Activated naive CD4-positive, alpha-beta T cell treated with anti-CD3 and anti-CD28 coated beads, Interleukin-2, amount 10 ng/mL, durations not matched to agents 7 days and 5 days (primary cell): ENCODE data around the gene CTNND2.
"Not testable (repeated sequence)": the region's sequence is repeated elsewhere in the genome, so short reads cannot be mapped to it uniquely, and the experiment has no call there.

Experiments
- CTCF ChIA-PET: fragments of 350-600 bp; sonication (Branson Sonifier 250); formaldehyde crosslinking; loops from one replicate; lab custom pipeline; 2021; ENCODE audit warnings: antibody characterized with exemption; lab: Charles Lee
- DNase-seq: peaks from one replicate; pipeline ENCODE4 v3.0.0-alpha.2; 2020
- H3K27ac Mint-ChIP-seq: one replicate; pipeline ENCODE4 v1.8.0; 2021; ENCODE audit warnings: mild to moderate bottlenecking, moderate library complexity, mixed read lengths
- H3K27me3 Mint-ChIP-seq: one replicate; pipeline ENCODE4 v1.8.0; 2021; ENCODE audit warnings: mild to moderate bottlenecking, mixed read lengths
- H3K36me3 Mint-ChIP-seq: one replicate; pipeline ENCODE4 v1.8.0; 2021; ENCODE audit warnings: mixed read lengths
- H3K4me1 Mint-ChIP-seq: one replicate; pipeline ENCODE4 v1.8.0; 2021; ENCODE audit warnings: mixed read lengths
- H3K4me3 Mint-ChIP-seq: one replicate; pipeline ENCODE4 v1.8.0; 2021; ENCODE audit warnings: mild to moderate bottlenecking, moderate library complexity, mixed read lengths
- H3K9me3 Mint-ChIP-seq: one replicate; pipeline ENCODE4 v1.8.0; 2021; ENCODE audit warnings: mixed read lengths

CTNND2 gene

DNA sequence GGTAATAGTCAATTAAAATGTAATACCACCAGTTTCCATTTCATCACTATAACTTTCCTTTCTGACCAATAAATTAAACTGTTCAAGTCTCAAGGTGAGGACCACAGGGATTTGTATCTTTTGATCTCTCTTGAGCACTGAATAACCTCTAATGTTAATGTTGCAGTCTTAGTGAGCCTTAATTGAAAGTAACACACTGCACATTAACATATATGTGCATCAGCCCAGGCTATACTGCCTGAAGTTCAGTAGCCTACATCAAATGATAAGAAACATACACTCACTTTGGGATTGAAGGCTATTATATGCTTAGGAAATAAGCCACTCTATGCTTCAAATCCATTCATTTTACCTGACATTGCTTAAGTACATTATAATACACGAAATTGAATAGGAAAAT, 832.2 kb downstream of the CTNND2 start:
- H3K4me1 Mint-ChIP-seq = no peaks in the 10 kb centered on the region
- H3K4me3 Mint-ChIP-seq = no peak overlapping the region
- H3K27ac Mint-ChIP-seq = no peak overlapping the region
- no peaks in the 10 kb centered on the region for H3K36me3 Mint-ChIP-seq
- DNase-seq = no peak
- no peaks in the 10 kb centered on the region for H3K27me3 Mint-ChIP-seq
- CTCF ChIA-PET = no interaction called here
- H3K9me3 Mint-ChIP-seq = peaks cover 2% of the 10 kb centered on the region

DNA sequence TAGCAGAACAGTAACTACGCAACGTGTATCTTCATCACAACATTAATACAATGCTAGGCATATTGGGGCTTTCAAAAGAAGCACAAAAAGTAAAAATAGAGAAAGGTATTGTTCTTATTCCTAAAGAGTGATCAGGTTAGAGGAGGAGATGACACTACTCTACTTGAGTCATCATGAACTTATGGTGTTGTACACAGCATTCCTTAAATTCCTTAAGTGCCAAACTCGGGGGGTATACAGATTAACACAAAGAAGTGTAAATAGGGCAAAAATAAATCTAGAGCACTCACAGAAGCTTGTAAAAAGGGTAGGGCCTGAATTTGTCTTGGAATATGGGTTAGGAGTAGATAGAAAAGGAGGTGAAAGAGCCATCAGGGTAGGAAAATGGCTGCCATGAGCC, 835.2 kb downstream of the CTNND2 start:
- no peak overlapping the region for H3K4me3 Mint-ChIP-seq
- no peaks in the 10 kb centered on the region for H3K27me3 Mint-ChIP-seq
- H3K9me3 Mint-ChIP-seq = peaks cover 2% of the 10 kb centered on the region
- CTCF ChIA-PET = no interaction called here
- H3K4me1 Mint-ChIP-seq = no peaks in the 10 kb centered on the region
- no peaks in the 10 kb centered on the region for H3K36me3 Mint-ChIP-seq
- no peak for DNase-seq
- no peak overlapping the region for H3K27ac Mint-ChIP-seq

DNA sequence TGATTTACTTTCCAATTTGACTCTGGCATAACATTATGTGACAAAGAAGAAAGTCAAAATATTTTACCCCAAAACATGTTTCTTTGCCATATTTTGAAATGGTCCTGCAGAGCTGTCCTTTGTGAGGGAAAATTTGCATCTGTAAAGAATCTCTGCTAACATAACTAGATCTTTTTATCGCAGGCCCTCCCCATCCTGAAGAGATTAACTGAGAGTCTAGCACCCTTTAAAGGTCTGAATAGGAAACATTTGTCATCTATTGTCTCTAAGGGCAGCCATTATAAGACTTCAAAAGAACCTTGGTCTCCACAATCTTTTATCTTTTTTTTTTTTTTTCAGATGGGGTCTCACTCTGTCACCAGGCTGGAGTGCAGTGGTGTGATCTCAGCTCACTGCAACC, 838.5 kb downstream of the CTNND2 start:
- not testable (repeated sequence) for H3K4me3 Mint-ChIP-seq, H3K36me3 Mint-ChIP-seq, H3K27me3 Mint-ChIP-seq, H3K27ac Mint-ChIP-seq, H3K4me1 Mint-ChIP-seq, DNase-seq, H3K9me3 Mint-ChIP-seq
- CTCF ChIA-PET = interaction anchor here (0.5 kb wide), 1 partner anchor 12 kb away, joined by 3 read pairs; no protein-coding TSS in a partner anchor

DNA sequence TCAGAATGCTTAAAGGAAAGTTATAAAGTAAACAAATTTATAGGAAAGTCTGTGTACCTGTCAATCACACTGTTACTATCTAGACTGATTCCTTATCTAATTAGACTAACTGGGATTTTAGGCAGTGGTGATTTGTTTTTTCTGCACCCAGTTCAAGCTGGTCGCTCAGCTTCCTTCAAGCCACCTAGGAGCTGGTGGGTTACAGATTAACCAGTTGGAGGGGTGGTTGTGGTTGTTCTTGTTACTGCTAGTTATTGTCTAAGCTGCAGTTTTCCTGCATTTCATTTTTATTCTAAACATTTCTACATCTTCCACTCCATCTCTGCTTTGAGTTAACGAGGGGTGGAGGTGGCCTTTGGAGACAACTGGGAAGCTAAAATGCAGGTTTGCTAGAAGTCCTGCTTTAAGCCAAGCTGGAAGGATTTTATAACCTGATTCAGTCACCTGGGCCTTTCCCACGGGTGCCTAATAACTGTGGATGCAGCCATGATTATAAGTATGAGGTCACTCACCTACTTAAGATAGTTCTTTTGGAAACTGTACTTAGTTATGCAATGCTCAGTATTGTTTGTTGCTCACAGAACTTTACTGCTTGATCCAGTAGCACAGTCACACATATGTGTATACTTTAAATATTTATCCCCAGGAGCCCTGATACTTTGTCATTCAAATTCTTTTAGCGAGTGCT, 839.3 kb downstream of the CTNND2 start:
- no peak for DNase-seq
- CTCF ChIA-PET = no interaction called here
- no peak overlapping the region for H3K4me3 Mint-ChIP-seq
- H3K27me3 Mint-ChIP-seq = peaks cover 5% of the 10 kb centered on the region
- no peaks in the 10 kb centered on the region for H3K36me3 Mint-ChIP-seq
- no peak overlapping the region for H3K27ac Mint-ChIP-seq
- H3K9me3 Mint-ChIP-seq = peaks cover 2% of the 10 kb centered on the region
- no peaks in the 10 kb centered on the region for H3K4me1 Mint-ChIP-seq

GRCh38 chr5:11062397-11062796, 841.8 kb downstream of the CTNND2 start:
- Mint-ChIP-seq H3K36me3 (no peaks in the 10 kb centered on the region), H3K4me1 (no peaks in the 10 kb centered on the region), H3K9me3 (no peaks in the 10 kb centered on the region), H3K4me3 (no peak overlapping the region), H3K27ac (no peak overlapping the region), H3K27me3 (peaks cover 5% of the 10 kb centered on the region)
- no peak for DNase-seq
- CTCF ChIA-PET = no interaction called here

GRCh38 chr5:11056560-11056959, 847.7 kb downstream of the CTNND2 start:
- no peak for DNase-seq

GRCh38 chr5:11054014-11054413, 850.2 kb downstream of the CTNND2 start:
- Mint-ChIP-seq H3K4me3 (no peak overlapping the region), H3K27ac (no peak overlapping the region), H3K27me3 (no peaks in the 10 kb centered on the region), H3K36me3 (no peaks in the 10 kb centered on the region), H3K4me1 (no peaks in the 10 kb centered on the region), H3K9me3 (no peaks in the 10 kb centered on the region)
- CTCF ChIA-PET = interaction anchor here (0.7 kb wide), 1 partner anchor 12 kb away, joined by 3 read pairs; no protein-coding TSS in a partner anchor
- DNase-seq = no peak

More at GRCh38 chr5:11056560-11056959, 847.7 kb downstream of the CTNND2 start:
- Mint-ChIP-seq H3K27ac (no peak overlapping the region), H3K4me3 (no peak overlapping the region), H3K27me3 (peaks cover 5% of the 10 kb centered on the region), H3K4me1 (no peaks in the 10 kb centered on the region), H3K36me3 (no peaks in the 10 kb centered on the region), H3K9me3 (no peaks in the 10 kb centered on the region)
- CTCF ChIA-PET = no interaction called here

- Mint-ChIP-seq H3K4me3 (no peak overlapping the region), H3K27ac (no peak overlapping the region), H3K9me3 (no peaks in the 10 kb centered on the region), H3K4me1 (no peaks in the 10 kb centered on the region), H3K36me3 (no peaks in the 10 kb centered on the region), H3K27me3 (no peaks in the 10 kb centered on the region)
- CTCF ChIA-PET = no interaction called here
- no peak for DNase-seq
Measured at GRCh38 chr5:11052871-11053270, 851.4 kb downstream of the CTNND2 start.

GRCh38 chr5:11050596-11051304, 853.5 kb downstream of the CTNND2 start:
- H3K27me3 Mint-ChIP-seq = no peaks in the 10 kb centered on the region
- no peaks in the 10 kb centered on the region for H3K4me1 Mint-ChIP-seq
- H3K4me3 Mint-ChIP-seq = no peak overlapping the region
- H3K27ac Mint-ChIP-seq = no peak overlapping the region
- H3K9me3 Mint-ChIP-seq = no peaks in the 10 kb centered on the region
- no peaks in the 10 kb centered on the region for H3K36me3 Mint-ChIP-seq
- CTCF ChIA-PET = no interaction called here
- no peak for DNase-seq

- Mint-ChIP-seq H3K4me3 (no peak overlapping the region), H3K4me1 (no peaks in the 10 kb centered on the region), H3K27ac (no peak overlapping the region), H3K36me3 (no peaks in the 10 kb centered on the region), H3K27me3 (no peaks in the 10 kb centered on the region), H3K9me3 (no peaks in the 10 kb centered on the region)
- CTCF ChIA-PET = no interaction called here
- DNase-seq = no peak
Measured at GRCh38 chr5:11048760-11049159, 855.5 kb downstream of the CTNND2 start.

- Mint-ChIP-seq H3K36me3 (no peaks in the 10 kb centered on the region), H3K27ac (no peak overlapping the region), H3K9me3 (no peaks in the 10 kb centered on the region), H3K4me3 (no peak overlapping the region), H3K4me1 (no peaks in the 10 kb centered on the region), H3K27me3 (no peaks in the 10 kb centered on the region)
- no peak for DNase-seq
- CTCF ChIA-PET = no interaction called here
Measured at GRCh38 chr5:11047625-11048024, 856.6 kb downstream of the CTNND2 start.

DNA sequence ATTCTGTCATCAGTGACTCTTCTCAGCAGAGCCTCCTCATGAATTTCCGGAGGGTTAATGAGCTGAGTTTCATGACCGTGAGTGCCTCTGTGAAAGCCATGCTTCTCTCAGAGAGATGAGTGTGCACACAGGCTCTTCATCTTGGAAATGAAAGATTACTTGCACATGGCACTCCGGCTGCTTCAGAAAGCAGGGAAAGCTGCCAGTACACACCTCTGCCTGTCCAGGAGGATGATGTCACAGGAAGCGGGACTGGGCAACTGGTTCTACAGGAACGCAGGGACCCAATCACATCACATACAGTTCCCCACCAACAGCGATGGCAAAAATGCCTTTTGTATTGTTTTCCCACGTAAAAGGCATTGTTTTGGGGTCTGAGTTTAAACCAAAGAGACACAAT, 857.2 kb downstream of the CTNND2 start:
- CTCF ChIA-PET = no interaction called here
- no peak overlapping the region for H3K27ac Mint-ChIP-seq

DNA sequence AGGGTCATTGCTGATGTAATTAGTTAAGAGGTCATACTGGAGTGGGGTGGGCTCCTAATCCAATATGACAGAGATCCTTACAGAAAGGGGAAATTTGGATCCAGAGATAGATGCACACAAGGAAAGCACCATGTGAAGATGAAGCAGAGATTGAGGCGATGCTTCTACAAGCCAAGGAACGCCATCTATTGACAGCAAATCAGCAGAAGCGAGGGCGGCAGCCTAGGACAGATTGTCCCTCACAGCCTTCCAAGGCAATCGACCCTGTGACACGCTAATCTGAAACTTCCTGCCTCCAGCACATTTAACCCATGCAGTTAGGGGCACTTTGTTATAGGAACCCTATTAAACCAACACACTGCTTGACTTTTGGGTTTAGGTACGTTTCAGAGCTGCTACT, 858.1 kb downstream of the CTNND2 start:
- no peak for DNase-seq
- H3K27me3 Mint-ChIP-seq = no peaks in the 10 kb centered on the region
- CTCF ChIA-PET = no interaction called here
- H3K36me3 Mint-ChIP-seq = no peaks in the 10 kb centered on the region
- H3K4me1 Mint-ChIP-seq = no peaks in the 10 kb centered on the region
- no peaks in the 10 kb centered on the region for H3K9me3 Mint-ChIP-seq
- H3K27ac Mint-ChIP-seq = no peak overlapping the region
- H3K4me3 Mint-ChIP-seq = no peak overlapping the region

More for the DNA sequence above, 857.2 kb downstream of the CTNND2 start:
- DNase-seq = no peak
- Mint-ChIP-seq H3K9me3 (no peaks in the 10 kb centered on the region), H3K36me3 (no peaks in the 10 kb centered on the region), H3K27me3 (no peaks in the 10 kb centered on the region), H3K4me3 (no peak overlapping the region), H3K4me1 (no peaks in the 10 kb centered on the region)

GRCh38 chr5:11045411-11045810, 858.8 kb downstream of the CTNND2 start:
- CTCF ChIA-PET = no interaction called here
- Mint-ChIP-seq H3K27ac (no peak overlapping the region), H3K36me3 (no peaks in the 10 kb centered on the region), H3K9me3 (no peaks in the 10 kb centered on the region), H3K27me3 (no peaks in the 10 kb centered on the region), H3K4me1 (no peaks in the 10 kb centered on the region), H3K4me3 (no peak overlapping the region)
- no peak for DNase-seq

GRCh38 chr5:11044581-11044980, 859.7 kb downstream of the CTNND2 start:
- H3K9me3 Mint-ChIP-seq = no peaks in the 10 kb centered on the region
- H3K27ac Mint-ChIP-seq = no peak overlapping the region
- CTCF ChIA-PET = no interaction called here
- no peaks in the 10 kb centered on the region for H3K4me1 Mint-ChIP-seq
- H3K4me3 Mint-ChIP-seq = no peak overlapping the region
- H3K27me3 Mint-ChIP-seq = peaks cover 3% of the 10 kb centered on the region
- no peaks in the 10 kb centered on the region for H3K36me3 Mint-ChIP-seq
- no peak for DNase-seq
